Measurements from ENCODE around the gene ALCAM.

ALCAM gene

GRCh38 chr3:105430455-105430854 lies 63.7 kb downstream of the ALCAM start:
- no peak for DNase-seq (ENCODE audit: low spot score)
- in situ Hi-C loops (cut with MboI; ENCODE audit: low pct_unique_long_range_greater_than_20kb, low sequenced_read_pairs, unreplicated experiment) = no loop called here
- TF ChIP-seq, protein P1, sequence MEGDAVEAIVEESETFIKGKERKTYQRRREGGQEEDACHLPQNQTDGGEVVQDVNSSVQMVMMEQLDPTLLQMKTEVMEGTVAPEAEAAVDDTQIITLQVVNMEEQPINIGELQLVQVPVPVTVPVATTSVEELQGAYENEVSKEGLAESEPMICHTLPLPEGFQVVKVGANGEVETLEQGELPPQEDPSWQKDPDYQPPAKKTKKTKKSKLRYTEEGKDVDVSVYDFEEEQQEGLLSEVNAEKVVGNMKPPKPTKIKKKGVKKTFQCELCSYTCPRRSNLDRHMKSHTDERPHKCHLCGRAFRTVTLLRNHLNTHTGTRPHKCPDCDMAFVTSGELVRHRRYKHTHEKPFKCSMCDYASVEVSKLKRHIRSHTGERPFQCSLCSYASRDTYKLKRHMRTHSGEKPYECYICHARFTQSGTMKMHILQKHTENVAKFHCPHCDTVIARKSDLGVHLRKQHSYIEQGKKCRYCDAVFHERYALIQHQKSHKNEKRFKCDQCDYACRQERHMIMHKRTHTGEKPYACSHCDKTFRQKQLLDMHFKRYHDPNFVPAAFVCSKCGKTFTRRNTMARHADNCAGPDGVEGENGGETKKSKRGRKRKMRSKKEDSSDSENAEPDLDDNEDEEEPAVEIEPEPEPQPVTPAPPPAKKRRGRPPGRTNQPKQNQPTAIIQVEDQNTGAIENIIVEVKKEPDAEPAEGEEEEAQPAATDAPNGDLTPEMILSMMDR (IDR thresholded peaks at IDR 0.05; ENCODE audit: extremely low read depth, insufficient read depth, missing control alignments) = no peak

DNA sequence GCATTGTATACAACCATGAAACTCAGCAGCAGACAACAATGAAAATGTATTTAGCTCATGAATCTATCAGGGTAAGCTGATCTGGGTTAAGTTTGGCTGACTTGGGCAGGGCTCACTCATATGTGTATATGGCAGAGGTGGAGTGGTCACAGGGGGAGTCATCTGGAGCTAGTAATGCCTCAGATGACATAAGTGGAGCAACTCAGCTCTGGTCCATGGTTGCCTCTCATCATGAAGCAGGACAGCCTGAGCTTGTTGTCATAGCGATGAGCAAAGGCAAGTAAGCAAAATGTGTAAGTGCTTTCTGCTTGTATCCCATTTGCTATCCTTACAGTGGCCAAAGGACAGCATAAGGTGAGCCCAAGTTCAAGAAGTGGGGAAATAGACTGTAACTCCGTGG lies 64.5 kb downstream of the ALCAM start:
- in situ Hi-C loops (cut with MboI; ENCODE audit: low pct_unique_long_range_greater_than_20kb, low sequenced_read_pairs, unreplicated experiment) = no loop called here
- no peak for DNase-seq (ENCODE audit: low spot score)
- TF ChIP-seq, protein P1 (IDR thresholded peaks at IDR 0.05; ENCODE audit: extremely low read depth, insufficient read depth, missing control alignments) = no peak

DNA sequence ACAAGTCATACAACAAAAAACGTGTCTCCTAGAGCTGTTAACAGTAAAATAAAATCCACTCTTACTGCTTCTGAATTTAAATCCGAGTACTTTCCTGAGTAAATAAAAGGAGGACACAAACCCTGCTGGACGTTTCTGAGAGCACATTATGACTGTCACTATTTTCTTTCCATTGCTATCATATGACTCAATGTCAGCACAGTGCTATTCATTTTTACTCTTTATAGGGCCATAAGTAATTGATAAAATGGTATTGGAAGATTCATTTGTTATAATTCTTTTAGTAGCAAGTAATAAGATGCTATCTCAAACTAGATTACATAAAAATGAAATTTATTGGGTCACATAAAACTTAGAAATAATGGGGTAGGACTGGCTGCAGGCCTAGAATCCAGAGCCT lies 68.6 kb downstream of the ALCAM start:
- TF ChIP-seq, protein P1 (IDR thresholded peaks at IDR 0.05; ENCODE audit: extremely low read depth, insufficient read depth, missing control alignments) = no peak
- in situ Hi-C loops (cut with MboI; ENCODE audit: low pct_unique_long_range_greater_than_20kb, low sequenced_read_pairs, unreplicated experiment) = no loop called here
- DNase-seq (ENCODE audit: low spot score) = no peak

GRCh38 chr3:105436687-105437086 lies 70.0 kb downstream of the ALCAM start:
- in situ Hi-C loops (cut with MboI; ENCODE audit: low pct_unique_long_range_greater_than_20kb, low sequenced_read_pairs, unreplicated experiment) = no loop called here
- no peak for DNase-seq (ENCODE audit: low spot score)
- TF ChIP-seq, protein P1 (IDR thresholded peaks at IDR 0.05; ENCODE audit: extremely low read depth, insufficient read depth, missing control alignments) = no peak

- in situ Hi-C loops (cut with MboI; ENCODE audit: low pct_unique_long_range_greater_than_20kb, low sequenced_read_pairs, unreplicated experiment) = no loop called here
- DNase-seq (ENCODE audit: low spot score) = no peak
- TF ChIP-seq, protein P1 (IDR thresholded peaks at IDR 0.05; ENCODE audit: extremely low read depth, insufficient read depth, missing control alignments) = no peak
Measured at GRCh38 chr3:105440113-105440512, 73.4 kb downstream of the ALCAM start.

GRCh38 chr3:105444725-105445124 lies 78.0 kb downstream of the ALCAM start:
- DNase-seq (ENCODE audit: low spot score) = no peak
- in situ Hi-C loops (cut with MboI; ENCODE audit: low pct_unique_long_range_greater_than_20kb, low sequenced_read_pairs, unreplicated experiment) = no loop called here
- TF ChIP-seq, protein P1 (IDR thresholded peaks at IDR 0.05; ENCODE audit: extremely low read depth, insufficient read depth, missing control alignments) = no peak
